VCaP (cell line): Measurements from ENCODE around the gene WBP1L.
A peak's percentile ranks its signal among the peaks of the same experiment; 100 is the strongest.

Experiments used
- H3K27ac ChIP-seq: fragments of 450-650 bp; 2 replicates; pipeline ENCODE4 v1.5.1; 2017
- TF ChIP-seq, protein P1 (sequence below): fragments of 450-650 bp; conservative IDR thresholded peaks from 2 replicates; pipeline ENCODE4 v1.5.1; 2017; ENCODE audit warnings: mild to moderate bottlenecking, moderate library complexity

The WBP1L gene

DNA sequence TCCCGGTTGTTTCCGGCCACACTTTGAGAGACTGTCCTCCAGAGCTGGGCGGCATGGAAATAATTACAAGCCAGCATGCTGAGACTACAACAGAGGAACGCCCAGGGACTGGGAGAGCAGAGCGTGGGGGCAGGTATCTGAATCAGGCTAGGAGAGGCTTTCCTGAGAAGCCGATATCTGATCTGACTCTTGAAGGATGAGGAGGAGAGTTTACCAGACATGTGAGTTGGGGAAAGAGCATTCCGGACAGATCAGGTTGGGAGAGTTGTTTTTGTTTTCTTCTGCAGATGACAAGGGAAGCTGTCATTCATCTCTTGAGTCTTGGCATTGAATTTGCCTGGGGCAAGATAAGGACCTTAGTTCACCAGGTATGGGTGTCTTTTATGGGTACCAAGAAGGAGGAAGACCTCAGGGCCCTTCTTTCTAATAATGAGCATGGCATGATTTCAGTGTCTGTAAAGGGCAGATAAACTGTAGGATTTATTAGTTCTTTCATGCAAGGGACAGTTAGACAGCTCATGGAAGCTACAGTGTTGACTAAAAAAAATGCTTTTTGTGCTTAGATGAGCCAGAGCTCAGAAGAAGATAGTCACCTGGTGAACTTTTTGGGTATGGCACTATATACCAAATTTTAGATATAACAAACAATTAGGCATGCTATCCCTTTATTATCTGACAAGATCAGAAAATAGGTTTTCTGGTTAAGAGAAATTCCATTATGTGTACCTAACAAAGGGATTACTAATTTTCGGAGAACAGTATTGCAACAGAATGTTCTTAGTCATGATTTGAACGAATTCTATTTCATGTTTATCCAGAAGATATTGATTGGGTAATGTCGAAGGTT lies 36.2 kb downstream of the WBP1L start:
- H3K27ac ChIP-seq = no peak overlapping the region
- TF ChIP-seq, protein P1, sequence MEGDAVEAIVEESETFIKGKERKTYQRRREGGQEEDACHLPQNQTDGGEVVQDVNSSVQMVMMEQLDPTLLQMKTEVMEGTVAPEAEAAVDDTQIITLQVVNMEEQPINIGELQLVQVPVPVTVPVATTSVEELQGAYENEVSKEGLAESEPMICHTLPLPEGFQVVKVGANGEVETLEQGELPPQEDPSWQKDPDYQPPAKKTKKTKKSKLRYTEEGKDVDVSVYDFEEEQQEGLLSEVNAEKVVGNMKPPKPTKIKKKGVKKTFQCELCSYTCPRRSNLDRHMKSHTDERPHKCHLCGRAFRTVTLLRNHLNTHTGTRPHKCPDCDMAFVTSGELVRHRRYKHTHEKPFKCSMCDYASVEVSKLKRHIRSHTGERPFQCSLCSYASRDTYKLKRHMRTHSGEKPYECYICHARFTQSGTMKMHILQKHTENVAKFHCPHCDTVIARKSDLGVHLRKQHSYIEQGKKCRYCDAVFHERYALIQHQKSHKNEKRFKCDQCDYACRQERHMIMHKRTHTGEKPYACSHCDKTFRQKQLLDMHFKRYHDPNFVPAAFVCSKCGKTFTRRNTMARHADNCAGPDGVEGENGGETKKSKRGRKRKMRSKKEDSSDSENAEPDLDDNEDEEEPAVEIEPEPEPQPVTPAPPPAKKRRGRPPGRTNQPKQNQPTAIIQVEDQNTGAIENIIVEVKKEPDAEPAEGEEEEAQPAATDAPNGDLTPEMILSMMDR = no peak

DNA sequence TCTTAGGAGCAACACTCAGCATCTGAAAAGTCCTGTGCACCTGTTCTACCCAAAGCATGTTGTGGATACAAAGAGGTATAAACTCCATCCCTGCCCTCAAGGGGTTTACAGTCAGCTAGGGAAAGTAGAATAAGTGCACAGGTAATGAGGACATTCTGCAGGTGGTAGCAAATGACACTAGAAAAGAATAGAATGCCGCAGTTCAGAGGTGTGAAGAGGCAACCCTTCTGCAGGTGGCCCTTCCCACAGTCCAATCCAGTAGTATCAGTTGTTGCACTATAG lies 36.7 kb downstream of the WBP1L start:
- no peak overlapping the region for H3K27ac ChIP-seq
- TF ChIP-seq, protein P1 = no peak

DNA sequence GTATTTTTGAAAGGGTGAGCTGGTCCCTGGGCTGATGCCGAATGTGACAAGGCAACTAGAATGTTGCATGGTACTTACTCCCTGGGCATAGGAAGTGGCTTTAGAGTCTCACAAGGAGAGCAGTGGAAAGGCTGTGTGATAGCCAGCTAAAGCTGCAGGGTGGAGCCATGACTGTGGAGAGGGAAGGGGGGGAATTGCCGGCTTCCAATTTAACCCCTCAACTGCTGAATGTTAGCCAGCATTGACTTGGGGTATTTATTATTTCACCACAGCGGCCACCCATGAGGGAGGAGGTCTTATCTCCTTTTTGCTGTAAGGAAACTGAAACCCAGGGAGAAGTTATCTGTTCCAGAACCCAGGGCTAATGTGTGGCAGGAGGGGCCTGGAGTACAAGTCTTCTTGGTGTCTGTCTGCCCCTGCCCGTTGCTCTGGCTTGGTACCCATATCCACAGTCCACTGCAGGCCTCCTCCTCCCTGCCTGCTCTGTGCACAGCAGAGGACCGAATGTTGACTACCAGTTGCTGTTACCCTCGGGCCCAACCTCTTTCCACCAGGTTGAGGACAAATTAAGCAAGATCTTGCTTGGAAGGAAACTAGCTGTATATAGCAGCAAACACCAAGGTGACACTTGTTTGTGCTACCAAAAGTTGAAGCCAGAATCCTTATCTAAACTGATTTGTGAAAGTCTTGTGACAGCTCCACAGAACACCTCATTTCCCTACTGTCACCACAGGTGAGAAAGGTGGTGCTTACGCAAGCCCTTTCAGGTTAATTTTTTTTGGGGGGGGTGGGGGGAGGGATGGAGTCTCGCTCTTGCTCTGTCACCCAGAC lies 37.6 kb downstream of the WBP1L start:
- H3K27ac ChIP-seq = no peak overlapping the region; the same call in 1 of the 2 replicates
- TF ChIP-seq, protein P1 = no peak

DNA sequence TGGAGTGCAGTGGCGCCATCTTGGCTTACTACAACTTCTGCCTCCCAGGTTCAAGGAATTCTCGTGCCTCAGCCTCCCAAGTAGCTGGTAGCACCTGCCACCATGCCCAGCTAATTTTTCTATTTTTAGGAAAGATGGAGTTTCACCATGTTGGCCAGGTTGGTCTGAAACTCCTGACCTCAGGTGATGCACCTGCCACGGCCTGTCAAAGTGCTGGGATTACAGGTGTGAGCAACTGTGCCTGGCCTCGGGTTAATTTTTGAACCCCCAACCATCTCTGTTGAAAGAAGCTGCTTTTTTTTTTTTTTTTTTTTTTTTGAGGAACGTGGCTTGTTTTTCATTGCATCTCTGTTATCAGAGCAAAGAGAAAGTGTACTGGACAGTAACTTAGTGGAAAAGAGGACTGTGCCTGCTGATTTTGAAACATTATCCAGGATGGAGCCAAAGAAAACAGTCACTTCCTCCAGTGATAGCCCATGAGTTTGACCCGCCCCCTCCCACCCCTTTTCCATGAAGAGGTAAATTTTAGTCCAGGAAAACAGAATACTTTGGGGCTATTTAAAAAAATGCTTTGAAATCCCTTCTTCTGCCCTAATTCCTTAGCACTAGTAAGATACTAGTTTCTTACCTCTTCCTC lies 38.3 kb downstream of the WBP1L start:
- H3K27ac ChIP-seq = peak overlapping the region; percentile 43
- TF ChIP-seq, protein P1 = no peak

DNA sequence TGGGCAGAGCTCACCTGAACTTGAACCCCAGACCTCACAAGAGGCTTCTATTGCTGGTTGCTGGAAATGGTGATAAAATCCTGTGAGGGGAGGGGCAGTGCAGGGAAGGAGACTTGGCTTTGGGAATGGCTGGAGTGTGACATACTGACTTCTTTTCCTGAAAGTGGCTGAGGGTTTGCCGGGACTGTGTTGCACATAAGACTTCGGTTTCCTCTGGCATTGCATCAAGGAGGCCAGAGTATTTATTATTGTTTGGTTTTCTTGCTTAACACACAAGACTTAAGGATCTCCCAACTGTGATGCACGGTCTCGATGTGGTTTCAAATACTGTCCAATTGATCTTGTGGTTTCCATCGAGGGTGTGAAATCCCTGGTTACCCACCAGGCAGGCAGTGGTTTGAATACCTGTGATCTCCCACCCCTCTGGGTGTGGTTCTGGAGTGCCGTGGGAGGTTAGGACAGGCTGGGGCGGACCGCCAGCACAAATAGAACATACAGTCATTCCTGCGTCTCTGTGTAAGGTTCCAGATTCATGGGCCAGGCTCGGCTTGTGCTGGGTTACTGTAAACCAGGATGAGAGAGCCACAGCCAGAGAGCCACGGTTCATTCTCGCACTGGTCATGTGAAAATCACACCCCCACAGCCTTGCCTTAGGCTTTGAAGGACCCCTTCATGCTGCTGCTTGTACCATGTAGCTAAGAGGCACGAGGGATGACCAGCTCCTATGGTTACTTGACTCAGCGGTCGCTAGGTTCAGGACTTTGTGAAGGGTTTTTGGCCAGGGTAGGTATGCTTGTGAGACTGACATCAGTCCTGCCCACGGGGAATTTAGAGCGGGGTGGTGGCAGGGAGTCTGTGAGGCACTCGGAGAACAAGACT lies 39.2 kb downstream of the WBP1L start:
- TF ChIP-seq, protein P1 = no peak
- H3K27ac ChIP-seq = peak overlapping the region; percentile 43

DNA sequence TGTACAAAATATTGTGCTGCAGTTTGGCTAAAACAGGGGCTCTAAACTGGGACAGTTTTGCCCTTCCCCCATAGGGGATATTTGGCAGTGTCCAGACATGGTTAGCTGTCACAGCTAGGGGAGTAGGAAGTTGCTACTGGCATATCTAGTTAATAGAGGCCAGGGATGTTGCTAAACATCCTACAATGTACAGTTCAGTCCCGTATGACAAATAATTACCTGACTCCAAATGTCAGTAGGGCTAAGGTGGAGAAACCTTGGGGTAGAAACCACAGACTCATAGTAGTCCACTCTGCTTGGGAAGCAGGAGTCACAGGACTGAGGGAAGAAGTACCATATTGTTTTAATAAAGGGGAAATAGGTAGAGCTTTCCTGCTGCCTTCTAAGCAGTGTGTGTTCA lies 39.8 kb downstream of the WBP1L start:
- H3K27ac ChIP-seq = no peak overlapping the region
- TF ChIP-seq, protein P1 = no peak
